ENCODE data around the gene ZNF260.

GRCh38 chr19:36573020-36573894 is 45.2 kb upstream of the ZNF260 start, which contains the start of gene ZNF529:
- TF ChIP-seq TAF1 (IDR thresholded peaks at IDR 0.05; ENCODE audit: borderline replicate concordance, low read depth, low read length) (no peak; the same call in 1 of the 2 replicates), POLR2A (IDR thresholded peaks at IDR 0.05; ENCODE audit: low read depth, low read length) (peak; percentile 88)

Measured in GM12892 (cell line).